Measurements from ENCODE around the gene REXO5. TPM values are rescaled to one million over a fixed set of nuclear protein-coding genes. Genes with fewer than 3 reads are reported as not detected.
A peak's percentile ranks its signal among the peaks of the same experiment; 100 is the strongest.

The REXO5 gene
- total RNA-seq, 1 experiment from 2014 or later, result 4.0 TPM

- Histone ChIP-seq H3K9me3 (ENCODE audit: low read length) (no peaks in the 10 kb centered on the region), H3K4me1 (ENCODE audit: insufficient read depth, low read length) (peaks cover 12% of the 10 kb centered on the region), H3F3A (ENCODE audit: low read length, unreplicated experiment) (no peaks in the 10 kb centered on the region), H3K27me3 (ENCODE audit: low read length) (no peaks in the 10 kb centered on the region), H3K9ac (ENCODE audit: low read length) (no peak overlapping the region), H2AFZ (ENCODE audit: low read length) (no peak overlapping the region), H4K20me1 (ENCODE audit: low read length) (no peaks in the 10 kb centered on the region), H3K27ac (ENCODE audit: low read length) (no peak overlapping the region), H3K36me3 (ENCODE audit: low read depth, low read length) (no peaks in the 10 kb centered on the region), H3K4me3 (ENCODE audit: low read length) (no peak overlapping the region), H3K4me2 (ENCODE audit: low read length) (no peak overlapping the region), H3K79me2 (ENCODE audit: low read length) (no peaks in the 10 kb centered on the region), H3K9me2 (replicated peaks; ENCODE audit: low read length) (no peaks in the 10 kb centered on the region)
- ChIA-PET POLR2A (ENCODE audit: unreplicated experiment) (no interaction called here), CTCF (no interaction called here)
- ATAC-seq (no peak), DNase-seq (no peak)
- intact Hi-C loops (cut with micrococcal nuclease), result no loop called here
- TF ChIP-seq EZH2 (IDR thresholded peaks at IDR 0.05; ENCODE audit: low read length, unreplicated experiment), result no peak
- TF ChIP-seq EZH2phosphoT487 (IDR thresholded peaks at IDR 0.05; ENCODE audit: borderline replicate concordance, low read length), result no peak
- no peak for TF ChIP-seq CTCF (conservative IDR thresholded peaks at IDR 0.05; ENCODE audit: low read depth, low read length)
- no TSS peak for BruUV-seq (replicated peaks)
Observed at GRCh38 chr16:20761175-20761574, 45.2 kb upstream of the REXO5 start.

- no peaks in the 10 kb centered on the region for H4K20me1 ChIP-seq (ENCODE audit: low read length)
- ATAC-seq, result no peak
- H3K79me2 ChIP-seq (ENCODE audit: low read length), result no peaks in the 10 kb centered on the region
- H3K4me2 ChIP-seq (ENCODE audit: low read length), result peak overlapping the region; percentile 63
- H3K9me2 ChIP-seq (replicated peaks; ENCODE audit: low read length), result no peaks in the 10 kb centered on the region
- H3K36me3 ChIP-seq (ENCODE audit: low read depth, low read length), result no peaks in the 10 kb centered on the region
- no peaks in the 10 kb centered on the region for H3K9me3 ChIP-seq (ENCODE audit: low read length)
- ChIA-PET CTCF (no interaction called here), POLR2A (ENCODE audit: unreplicated experiment) (no interaction called here)
- peak overlapping the region; percentile 63 for H3K4me3 ChIP-seq (ENCODE audit: low read length)
- H3K9ac ChIP-seq (ENCODE audit: low read length), result no peak overlapping the region
- H3K27ac ChIP-seq (ENCODE audit: low read length), result no peak overlapping the region
- no TSS peak for BruUV-seq (replicated peaks)
- DNase-seq, result no peak
- peaks cover 12% of the 10 kb centered on the region for H3K4me1 ChIP-seq (ENCODE audit: insufficient read depth, low read length)
- H2AFZ ChIP-seq (ENCODE audit: low read length), result no peak overlapping the region
- no peaks in the 10 kb centered on the region for H3F3A ChIP-seq (ENCODE audit: low read length, unreplicated experiment)
- H3K27me3 ChIP-seq (ENCODE audit: low read length), result no peaks in the 10 kb centered on the region
- intact Hi-C loops (cut with micrococcal nuclease), result no loop called here
- TF ChIP-seq EZH2 (IDR thresholded peaks at IDR 0.05; ENCODE audit: low read length, unreplicated experiment) (no peak), CTCF (conservative IDR thresholded peaks at IDR 0.05; ENCODE audit: low read depth, low read length) (no peak)
Observed at GRCh38 chr16:20762404-20763123, 43.8 kb upstream of the REXO5 start.

- CTCF ChIA-PET, result no interaction called here
- H4K20me1 ChIP-seq (ENCODE audit: low read length), result no peaks in the 10 kb centered on the region
- intact Hi-C loops (cut with micrococcal nuclease), result no loop called here
Observed at GRCh38 chr16:20763461-20764232, 42.7 kb upstream of the REXO5 start, which contains the start of gene ACSM3. Gene ACSM3, plus strand, starts transcription at chr16:20764014. Its CDS starts 6,021 bp downstream, at chr16:20770035.

More at GRCh38 chr16:20763461-20764232, 42.7 kb upstream of the REXO5 start, which contains the start of gene ACSM3:
- BruUV-seq (replicated peaks), result TSS peak; percentile 28
- Histone ChIP-seq H3K4me1 (ENCODE audit: insufficient read depth, low read length) (peaks cover 12% of the 10 kb centered on the region), H3K4me2 (ENCODE audit: low read length) (peak within 1 kb of the TSS; percentile 63), H3K79me2 (ENCODE audit: low read length) (no peaks in the 10 kb centered on the region), H3F3A (ENCODE audit: low read length, unreplicated experiment) (no peaks in the 10 kb centered on the region), H3K9me3 (ENCODE audit: low read length) (no peaks in the 10 kb centered on the region), H3K4me3 (ENCODE audit: low read length) (peak within 1 kb of the TSS; percentile 63), H2AFZ (ENCODE audit: low read length) (peak within 1 kb of the TSS; percentile 79), H3K27me3 (ENCODE audit: low read length) (no peaks in the 10 kb centered on the region), H3K36me3 (ENCODE audit: low read depth, low read length) (no peaks in the 10 kb centered on the region), H3K9ac (ENCODE audit: low read length) (no peak within 1 kb of the TSS), H3K27ac (ENCODE audit: low read length) (no peak within 1 kb of the TSS; the same call in 1 of the 2 replicates), H3K9me2 (replicated peaks; ENCODE audit: low read length) (no peaks in the 10 kb centered on the region)
- DNase-seq (peak; percentile 83), ATAC-seq (peak; percentile 99)
- no peak for TF ChIP-seq EZH2 (IDR thresholded peaks at IDR 0.05; ENCODE audit: low read length, unreplicated experiment)
- TF ChIP-seq CTCF (conservative IDR thresholded peaks at IDR 0.05; ENCODE audit: low read depth, low read length), result no peak
- TF ChIP-seq EZH2phosphoT487 (IDR thresholded peaks at IDR 0.05; ENCODE audit: borderline replicate concordance, low read length), result no peak
- POLR2A ChIA-PET (ENCODE audit: unreplicated experiment), result no interaction called here
